ENCODE results near the gene KCTD3. TPM values are rescaled to one million over a fixed set of nuclear protein-coding genes. Genes with fewer than 3 reads are reported as not detected.

KCTD3 gene
- total RNA-seq, 1 experiment from 2014 or later, result 46.7 TPM

GRCh38 chr1:215590779-215591491, 23.8 kb downstream of the KCTD3 start:
- H3K27me3 ChIP-seq (ENCODE audit: insufficient read depth, low read length), result no peaks in the 10 kb centered on the region
- H2AFZ ChIP-seq (ENCODE audit: low read depth, low read length, poor library complexity, severe bottlenecking), result no peak overlapping the region
- BruUV-seq (replicated peaks), result no TSS peak
- peaks cover 30% of the 10 kb centered on the region for H3K79me2 ChIP-seq (ENCODE audit: insufficient read depth, low read length)
- TF ChIP-seq TCF7L2 (IDR thresholded peaks at IDR 0.05; ENCODE audit: borderline replicate concordance, extremely low read depth, insufficient read depth, insufficient read length) (no peak), FOSL1 (IDR thresholded peaks at IDR 0.05; ENCODE audit: low read depth) (no peak), ZFX (IDR thresholded peaks at IDR 0.05) (no peak), CTCF (IDR thresholded peaks at IDR 0.05 in 2 of 3, conservative IDR thresholded peaks at IDR 0.05 in 1 of 3; ENCODE audit: borderline replicate concordance in 1 of 3, insufficient read depth in 1 of 3, low read depth in 2 of 3, low read length in 2 of 3) (no peak), REST (IDR thresholded peaks at IDR 0.05; ENCODE audit: low read depth) (no peak), ATF3 (IDR thresholded peaks at IDR 0.05) (no peak), POLR2A (IDR thresholded peaks at IDR 0.05; ENCODE audit: borderline replicate concordance, extremely low read depth, insufficient read depth, insufficient read length) (no peak), SP1 (IDR thresholded peaks at IDR 0.05; ENCODE audit: low read depth) (no peak), ELF1 (IDR thresholded peaks at IDR 0.05; ENCODE audit: borderline replicate concordance, low read depth) (no peak), RAD21 (IDR thresholded peaks at IDR 0.05; ENCODE audit: low read depth) (no peak), JUND (IDR thresholded peaks at IDR 0.05) (no peak), MAX (IDR thresholded peaks at IDR 0.05) (no peak), ZBTB33 (IDR thresholded peaks at IDR 0.05; ENCODE audit: extremely low read depth, insufficient replicate concordance, low read length) (no peak), EZH2phosphoT487 (IDR thresholded peaks at IDR 0.05; ENCODE audit: borderline replicate concordance) (no peak)
- no peak overlapping the region for H3K27ac ChIP-seq (ENCODE audit: low read depth, low read length)
- no peaks in the 10 kb centered on the region for H4K20me1 ChIP-seq (ENCODE audit: insufficient read depth)
- CTCF ChIA-PET, result no interaction called here
- POLR2A ChIA-PET, result no interaction called here
- intact Hi-C loops (cut with micrococcal nuclease), result no loop called here
- H3K4me3 ChIP-seq (replicated peaks in 1 of 2; ENCODE audit: low read depth in 1 of 2, low read length in 2 of 2), result no peak overlapping the region
- RAD21 ChIA-PET (ENCODE audit: low non-redundant PET in 1 of 2, low total read pairs in 2 of 2, uncharacterized antibody in 2 of 2, unreplicated experiment in 2 of 2), result no interaction called here
- ATAC-seq, result no peak
- no peak overlapping the region for H3K4me2 ChIP-seq (ENCODE audit: low read length)
- DNase-seq (ENCODE audit: low read depth, low spot score), result no peak
- peaks cover 15 to 19% of the 10 kb centered on the region in 2 experiments for H3K4me1 ChIP-seq (ENCODE audit: control insufficient read depth in 1 of 2, insufficient read depth in 2 of 2, low read length in 2 of 2)
- peaks cover 3 to 6% of the 10 kb centered on the region in 2 experiments; a peak in 1 of 4 replicates for H3K36me3 ChIP-seq (ENCODE audit: control insufficient read depth in 1 of 2, insufficient read depth in 2 of 2, low read length in 2 of 2)
- no peaks in the 10 kb centered on the region for H3K9me2 ChIP-seq (ENCODE audit: insufficient read depth)
- no peak overlapping the region for H3K9ac ChIP-seq (ENCODE audit: low read length)
- no peaks in the 10 kb centered on the region for H3K9me3 ChIP-seq (ENCODE audit: control insufficient read depth in 1 of 2, insufficient read depth in 1 of 2, low read depth in 1 of 2, low read length in 2 of 2)
